SK-N-MC (cell line): Measurements from ENCODE around the gene ZFR2.

ENCODE experiments used
- EZH2 ChIP-seq: fragments of 200-600 bp; sonication (generic); IDR thresholded peaks from one replicate; pipeline ENCODE4 v1.6.1; 2017; ENCODE audit warnings: antibody characterized with exemption
- FOXP2 ChIP-seq: optimal IDR thresholded peaks from 2 replicates; pipeline ENCODE3; 2011; ENCODE audit warnings: mild to moderate bottlenecking, moderate library complexity; ENCODE audit not compliant: insufficient read depth; ENCODE audit errors: extremely low read length, control extremely low read depth
- POLR2AphosphoS5 ChIP-seq: IDR thresholded peaks from 2 replicates; pipeline ENCODE4 v1.6.1; 2012; ENCODE audit warnings: mild to moderate bottlenecking, low read depth, low read length, borderline replicate concordance

- TF ChIP-seq POLR2AphosphoS5 (no peak), EZH2 (no peak), FOXP2 (no peak)
Measured at GRCh38 chr19:3851254-3852176, 17.3 kb downstream of the ZFR2 start.
